22Rv1 (cell line): ENCODE results near the gene NEIL3.

ENCODE experiments used
- H3K27ac ChIP-seq: fragments of 450-650 bp; 2 replicates; pipeline ENCODE4 v1.5.1; 2017
- CTCF ChIP-seq: fragments of 450-650 bp; IDR thresholded peaks from 2 replicates; pipeline ENCODE4 v1.5.1; 2017; ENCODE audit warnings: mild to moderate bottlenecking
- ZFX ChIP-seq: fragments of 450-650 bp; IDR thresholded peaks from 2 replicates; pipeline ENCODE4 v1.6.1; 2017; ENCODE audit warnings: antibody characterized with exemption, borderline replicate concordance

Gene NEIL3

GRCh38 chr4:177400030-177400429 is 90.4 kb downstream of the NEIL3 start:
- no peak for TF ChIP-seq ZFX
- no peak for TF ChIP-seq CTCF
- H3K27ac ChIP-seq = no peak overlapping the region

- TF ChIP-seq CTCF = no peak
- no peak for TF ChIP-seq ZFX
- H3K27ac ChIP-seq = no peak overlapping the region
These were observed 92.1 kb downstream of the NEIL3 start for GRCh38 chr4:177401658-177402273.

- TF ChIP-seq CTCF (no peak), ZFX (no peak)
- H3K27ac ChIP-seq = no peak overlapping the region
These were observed 94.1 kb downstream of the NEIL3 start for GRCh38 chr4:177403746-177404145.

- TF ChIP-seq ZFX (no peak), CTCF (no peak)
- no peak overlapping the region for H3K27ac ChIP-seq
These were observed 94.7 kb downstream of the NEIL3 start for GRCh38 chr4:177404342-177404741.

GRCh38 chr4:177404986-177405385 is 95.3 kb downstream of the NEIL3 start:
- TF ChIP-seq CTCF = no peak
- no peak for TF ChIP-seq ZFX
- no peak overlapping the region for H3K27ac ChIP-seq

- no peak for TF ChIP-seq ZFX
- TF ChIP-seq CTCF = no peak
- H3K27ac ChIP-seq = no peak overlapping the region
These were observed 95.8 kb downstream of the NEIL3 start for GRCh38 chr4:177405508-177405907.

- H3K27ac ChIP-seq = no peak overlapping the region
- TF ChIP-seq CTCF (no peak), ZFX (no peak)
These were observed 98.3 kb downstream of the NEIL3 start for GRCh38 chr4:177408023-177408422.
